HG02973 (cell line): ENCODE results near the gene WASF2.
"Not testable (repeated sequence)": the region's sequence is repeated elsewhere in the genome, so short reads cannot be mapped to it uniquely, and the experiment has no call there.

ENCODE experiments used
- ATAC-seq: cut with Tn5 transposase; IDR thresholded peaks from one replicate; pipeline ENCODE4 v1.9.1; 2021; ENCODE audit warnings: moderate library complexity; ENCODE audit not compliant: unreplicated experiment

Gene WASF2

GRCh38 chr1:27455139-27455811 is 34.7 kb downstream of the WASF2 start:
- no peak for ATAC-seq

GRCh38 chr1:27454610-27455009 is 35.4 kb downstream of the WASF2 start:
- no peak for ATAC-seq

GRCh38 chr1:27451343-27451742 is 38.6 kb downstream of the WASF2 start:
- no peak for ATAC-seq

- ATAC-seq: no peak
Observed at GRCh38 chr1:27448982-27449381, 41.0 kb downstream of the WASF2 start.

GRCh38 chr1:27447883-27448282 is 42.1 kb downstream of the WASF2 start:
- ATAC-seq: no peak

- ATAC-seq: no peak
Observed at GRCh38 chr1:27447399-27447798, 42.6 kb downstream of the WASF2 start.

GRCh38 chr1:27446496-27447020 is 43.4 kb downstream of the WASF2 start:
- ATAC-seq: no peak

- ATAC-seq: peak; percentile 39
Observed at GRCh38 chr1:27445177-27445936, 44.6 kb downstream of the WASF2 start.

- ATAC-seq: no peak
Observed at GRCh38 chr1:27444632-27445031, 45.3 kb downstream of the WASF2 start.

- ATAC-seq: no peak
Observed at GRCh38 chr1:27439150-27439549, 50.8 kb downstream of the WASF2 start.

GRCh38 chr1:27438621-27439061 is 51.3 kb downstream of the WASF2 start:
- ATAC-seq: no peak

GRCh38 chr1:27436204-27437159 is 53.5 kb downstream of the WASF2 start:
- no peak for ATAC-seq

- no peak for ATAC-seq
Observed at GRCh38 chr1:27435566-27436203, 54.3 kb downstream of the WASF2 start.

- ATAC-seq: no peak
Observed at GRCh38 chr1:27433706-27434105, 56.3 kb downstream of the WASF2 start.

GRCh38 chr1:27432725-27433124 is 57.2 kb downstream of the WASF2 start:
- ATAC-seq: not testable (repeated sequence)

GRCh38 chr1:27431601-27431940 is 58.4 kb downstream of the WASF2 start:
- ATAC-seq: no peak

GRCh38 chr1:27430903-27431600 is 58.9 kb downstream of the WASF2 start:
- ATAC-seq: no peak

GRCh38 chr1:27429029-27429425 is 60.9 kb downstream of the WASF2 start:
- no peak for ATAC-seq

GRCh38 chr1:27428316-27429028 is 61.5 kb downstream of the WASF2 start:
- no peak for ATAC-seq
